GM06990 (cell line): ENCODE results near the gene CDK1.

Experiments used
- DNase-seq: peaks from one replicate; pipeline ENCODE4 v3.0.0-alpha.2; 2011; ENCODE audit not compliant: insufficient read length; ENCODE audit errors: extremely low read depth
- H3K27me3 ChIP-seq: replicated peaks from 2 replicates; pipeline ENCODE4 v1.6.0; 2011; ENCODE audit warnings: low read length; ENCODE audit not compliant: control insufficient read depth, insufficient read depth
- H3K36me3 ChIP-seq: 2 replicates; pipeline ENCODE4 v1.5.1; 2011; ENCODE audit warnings: low read length; ENCODE audit not compliant: control insufficient read depth, insufficient read depth
- H3K4me3 ChIP-seq: replicated peaks from 2 replicates; pipeline ENCODE4 v1.5.1; 2011; ENCODE audit warnings: low read depth, mild to moderate bottlenecking, control low read depth, low read length
- TF ChIP-seq, protein P1 (sequence below): IDR thresholded peaks from 2 replicates; pipeline ENCODE4 v1.5.1; 2011; ENCODE audit warnings: low read length, control low read depth, mild to moderate bottlenecking, inconsistent platforms; ENCODE audit not compliant: insufficient read depth, poor library complexity, severe bottlenecking

CDK1 gene

DNA sequence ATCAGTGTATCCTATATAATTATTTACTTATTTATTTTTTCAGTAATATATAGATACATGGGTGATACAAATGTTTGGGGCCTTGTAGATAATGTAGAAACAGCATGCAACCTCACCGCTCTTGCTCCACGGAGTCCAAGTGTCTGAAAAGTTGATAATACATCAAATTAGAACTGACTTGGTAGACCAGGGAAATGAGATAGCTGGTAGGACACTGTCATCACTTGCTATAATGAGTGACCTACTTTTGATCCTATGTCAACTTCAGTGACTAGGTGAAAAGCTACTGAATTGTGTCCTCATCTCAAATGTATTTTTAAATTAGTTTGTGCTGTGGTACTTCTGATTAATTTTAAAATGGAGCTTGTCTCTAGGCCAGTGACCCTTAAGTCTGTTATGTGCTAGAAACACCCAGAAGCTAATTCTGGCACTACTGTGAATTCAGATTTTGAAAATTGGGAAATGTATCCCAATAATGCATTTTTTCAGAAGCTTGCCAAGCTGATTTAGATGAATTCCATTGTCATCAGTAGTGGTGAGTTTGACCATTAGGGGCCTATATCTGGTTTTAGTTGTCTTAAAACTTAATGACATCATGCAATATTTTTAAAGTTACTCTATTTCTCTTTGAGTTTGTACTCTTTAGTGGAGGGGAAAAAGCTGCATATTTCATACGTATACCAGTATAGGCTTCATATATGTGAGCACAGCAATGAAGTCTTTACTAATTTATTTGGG lies 17.4 kb downstream of the CDK1 start:
- no peak for DNase-seq
- TF ChIP-seq, protein P1, sequence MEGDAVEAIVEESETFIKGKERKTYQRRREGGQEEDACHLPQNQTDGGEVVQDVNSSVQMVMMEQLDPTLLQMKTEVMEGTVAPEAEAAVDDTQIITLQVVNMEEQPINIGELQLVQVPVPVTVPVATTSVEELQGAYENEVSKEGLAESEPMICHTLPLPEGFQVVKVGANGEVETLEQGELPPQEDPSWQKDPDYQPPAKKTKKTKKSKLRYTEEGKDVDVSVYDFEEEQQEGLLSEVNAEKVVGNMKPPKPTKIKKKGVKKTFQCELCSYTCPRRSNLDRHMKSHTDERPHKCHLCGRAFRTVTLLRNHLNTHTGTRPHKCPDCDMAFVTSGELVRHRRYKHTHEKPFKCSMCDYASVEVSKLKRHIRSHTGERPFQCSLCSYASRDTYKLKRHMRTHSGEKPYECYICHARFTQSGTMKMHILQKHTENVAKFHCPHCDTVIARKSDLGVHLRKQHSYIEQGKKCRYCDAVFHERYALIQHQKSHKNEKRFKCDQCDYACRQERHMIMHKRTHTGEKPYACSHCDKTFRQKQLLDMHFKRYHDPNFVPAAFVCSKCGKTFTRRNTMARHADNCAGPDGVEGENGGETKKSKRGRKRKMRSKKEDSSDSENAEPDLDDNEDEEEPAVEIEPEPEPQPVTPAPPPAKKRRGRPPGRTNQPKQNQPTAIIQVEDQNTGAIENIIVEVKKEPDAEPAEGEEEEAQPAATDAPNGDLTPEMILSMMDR = no peak
- no peak overlapping the region for H3K4me3 ChIP-seq
- peaks cover 2% of the 10 kb centered on the region; the same call in 1 of the 2 replicates for H3K36me3 ChIP-seq
- H3K27me3 ChIP-seq = no peaks in the 10 kb centered on the region

DNA sequence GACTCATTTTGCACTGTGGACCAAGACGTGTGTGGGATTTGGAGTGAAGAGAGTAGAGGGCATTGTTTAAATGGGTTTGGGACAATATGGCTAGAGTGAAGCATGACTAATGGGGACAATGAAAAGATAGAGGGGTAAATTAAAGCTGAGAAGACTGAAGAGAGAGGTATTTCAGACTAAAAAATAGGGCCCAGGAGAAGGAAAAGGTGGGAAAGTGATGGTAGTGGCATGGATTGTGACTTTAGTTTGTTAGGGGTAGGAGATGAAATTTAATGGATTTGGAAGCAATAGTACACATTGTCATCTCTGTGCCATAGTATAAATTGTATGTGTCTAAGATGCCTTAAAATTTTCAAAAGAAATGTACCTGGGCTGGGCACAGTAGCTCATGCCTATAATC lies 18.2 kb downstream of the CDK1 start:
- Histone ChIP-seq H3K4me3 (no peak overlapping the region), H3K36me3 (peaks cover 2% of the 10 kb centered on the region; the same call in 1 of the 2 replicates), H3K27me3 (no peaks in the 10 kb centered on the region)
- no peak for DNase-seq
- TF ChIP-seq, protein P1 = no peak

DNA sequence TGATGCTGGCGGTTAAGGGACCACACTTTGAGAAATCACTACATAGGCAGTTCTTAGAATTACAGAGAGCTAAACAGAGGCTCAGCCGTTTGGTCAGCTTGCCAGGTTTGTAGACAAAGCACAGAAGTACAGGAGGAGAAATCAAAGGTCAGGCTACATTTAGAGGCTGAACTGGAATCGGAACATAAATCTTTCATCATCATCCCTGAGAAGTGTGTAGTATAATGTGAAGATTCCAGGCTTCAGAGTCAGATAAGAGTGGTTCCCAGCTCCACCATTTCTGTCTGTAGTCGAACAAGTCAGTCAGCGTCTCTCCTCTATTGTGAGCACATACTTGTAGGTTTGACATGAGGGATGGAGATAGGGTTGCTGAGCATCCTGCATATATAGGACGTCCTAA lies 18.9 kb downstream of the CDK1 start:
- DNase-seq = no peak
- TF ChIP-seq, protein P1 = no peak
- H3K27me3 ChIP-seq = no peaks in the 10 kb centered on the region
- H3K36me3 ChIP-seq = no peaks in the 10 kb centered on the region; the same call in 1 of the 2 replicates
- no peak overlapping the region for H3K4me3 ChIP-seq

DNA sequence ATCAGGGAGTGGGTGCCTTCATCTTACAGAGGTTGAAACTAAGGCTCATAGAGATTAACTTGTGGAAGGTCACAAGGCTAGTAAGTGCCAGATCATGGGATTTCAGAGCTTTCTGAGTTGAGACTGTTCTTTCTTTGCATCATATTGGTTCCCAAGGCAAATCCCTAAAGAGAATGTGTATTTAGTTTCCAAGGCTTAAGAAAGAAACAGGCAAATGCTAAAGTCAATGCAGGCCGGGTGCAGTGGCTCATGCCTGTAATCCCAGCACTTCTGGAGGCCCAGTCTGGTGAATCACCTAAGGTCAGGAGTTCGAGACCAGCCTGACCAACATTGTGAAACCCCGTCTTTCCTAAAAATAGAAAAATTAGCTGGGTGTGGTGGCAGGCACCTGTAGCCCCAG lies 19.8 kb downstream of the CDK1 start:
- TF ChIP-seq, protein P1 = no peak

DNA sequence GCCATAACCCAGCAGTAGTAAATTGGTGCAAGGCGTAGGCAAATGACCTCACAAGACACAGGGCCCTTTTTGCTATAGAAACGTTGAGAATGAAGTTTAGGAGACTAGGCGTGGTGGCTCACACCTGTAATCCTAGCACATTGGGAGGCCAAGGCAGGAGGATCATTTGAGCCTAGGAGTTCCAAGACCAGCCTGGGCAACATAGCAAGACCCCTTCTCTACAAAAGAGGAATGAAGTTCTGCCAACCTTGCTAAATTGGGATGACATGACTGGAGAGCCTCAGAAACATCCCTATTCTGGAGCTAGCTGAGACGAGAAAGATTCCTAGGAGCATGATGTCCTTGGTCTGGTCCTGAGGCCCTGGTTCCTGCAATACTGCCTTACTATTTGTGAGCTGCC lies 20.6 kb downstream of the CDK1 start:
- H3K36me3 ChIP-seq = no peaks in the 10 kb centered on the region
- no peak for DNase-seq
- H3K27me3 ChIP-seq = no peaks in the 10 kb centered on the region
- H3K4me3 ChIP-seq = no peak overlapping the region
- TF ChIP-seq, protein P1 = no peak

More for the DNA sequence above, 19.8 kb downstream of the CDK1 start:
- DNase-seq = no peak
- Histone ChIP-seq H3K4me3 (no peak overlapping the region), H3K27me3 (no peaks in the 10 kb centered on the region), H3K36me3 (no peaks in the 10 kb centered on the region)
